GM12878 (cell line): ENCODE data around the gene DHX38. TPM values are rescaled to one million over a fixed set of nuclear protein-coding genes. Genes with fewer than 3 reads are reported as not detected.
A peak's percentile ranks its signal among the peaks of the same experiment; 100 is the strongest.

Source experiments
- ATAC-seq: fragments of 200-7000 bp; cut with Tn5 transposase; 3 replicates; pipeline ENCODE4 v1.9.1; 2020; ENCODE audit warnings: mild to moderate bottlenecking, moderate library complexity
- BruUV-seq: library from RNA; stranded (reverse); fragments of 400-500 nt; replicated peaks from 2 replicates; lab custom pipeline; 2021; lab: Mats Ljungman, UMichigan
- CTCF ChIA-PET: fragments of 300-600 bp; sonication (Branson Sonifier 250); formaldehyde crosslinking; extraction: SDS; loops from one replicate; lab custom pipeline; 2021; ENCODE audit warnings: inconsistent platforms; lab: Yijun Ruan, JAX
- POLR2A ChIA-PET: fragments of 350-600 bp; formaldehyde crosslinking; extraction: SDS; loops from one replicate; lab custom pipeline; 2021; ENCODE audit warnings: inconsistent platforms; lab: Charles Lee
- RAD21 ChIA-PET: fragments of 300-600 bp; sonication (Branson Sonifier 250); formaldehyde crosslinking; loops from one replicate; lab custom pipeline; 2023; ENCODE audit warnings: antibody characterized with exemption; ENCODE audit not compliant: unreplicated experiment; lab: Charles Lee
- SMC1A ChIA-PET: fragments of 300-600 bp; sonication (Branson Sonifier 250); formaldehyde crosslinking; loops from one replicate; lab custom pipeline; 2023; ENCODE audit not compliant: unreplicated experiment, uncharacterized antibody; lab: Charles Lee
- DNase-seq: peaks from one replicate; pipeline ENCODE4 v3.0.0-alpha.2; 2011; ENCODE audit warnings: low read depth, low spot score
- FAIRE-seq: peaks from 3 replicates; lab custom pipeline; 2011; peaks lifted over from hg19 to GRCh38; lab: Jason Lieb, UNC
- H2AFZ ChIP-seq: 2 replicates; pipeline ENCODE4 v1.6.0; 2011; ENCODE audit warnings: low read depth, low read length, control low read depth; ENCODE audit not compliant: control insufficient read depth
- H3K27ac ChIP-seq: 2 replicates; pipeline ENCODE4 v1.5.1; 2011; ENCODE audit warnings: control low read depth; ENCODE audit not compliant: control insufficient read depth, insufficient read depth
- H3K27me3 ChIP-seq, 2 experiments: replicated peaks in 1 of 2; 2 replicates each; pipeline versions ENCODE4 v1.6.0 to v1.6.1; 2011; ENCODE audit warnings: low read length in 1 of 2; ENCODE audit not compliant: control insufficient read depth in 2 of 2, insufficient read depth in 2 of 2
- H3K36me3 ChIP-seq, 2 experiments: 2 replicates each; pipeline ENCODE4 v1.5.1; 2011; ENCODE audit warnings: low read length in 1 of 2; ENCODE audit not compliant: control insufficient read depth in 2 of 2, insufficient read depth in 2 of 2
- H3K4me1 ChIP-seq: 2 replicates; pipeline ENCODE4 v1.6.1; 2011; ENCODE audit warnings: mild to moderate bottlenecking, low read length, moderate library complexity, mixed read lengths; ENCODE audit not compliant: control insufficient read depth, insufficient read depth
- H3K4me2 ChIP-seq: 2 replicates; pipeline ENCODE4 v1.6.0; 2011; ENCODE audit warnings: control low read depth; ENCODE audit not compliant: control insufficient read depth, insufficient read depth
- H3K4me3 ChIP-seq: fragments of 200-600 bp; sonication (generic); 2 replicates; pipeline ENCODE4 v1.5.1; 2016
- H3K79me2 ChIP-seq: 2 replicates; pipeline ENCODE4 v1.6.0; 2011; ENCODE audit warnings: low read length; ENCODE audit not compliant: control insufficient read depth, insufficient read depth
- H3K9ac ChIP-seq: 2 replicates; pipeline ENCODE4 v1.8.0; 2011; ENCODE audit warnings: low read length, control low read depth, mixed read lengths; ENCODE audit not compliant: control insufficient read depth, insufficient read depth
- H3K9me3 ChIP-seq: replicated peaks from 3 replicates; pipeline ENCODE4 v1.5.1; 2011; ENCODE audit warnings: mild to moderate bottlenecking, low read length; ENCODE audit not compliant: control insufficient read depth, insufficient read depth
- H4K20me1 ChIP-seq: 2 replicates; pipeline ENCODE4 v1.6.0; 2011; ENCODE audit not compliant: control insufficient read depth, insufficient read depth
- BHLHE40 ChIP-seq, 2 experiments: fragments of 450-650 bp in 1 of 2; IDR thresholded peaks; 2 replicates each; pipeline ENCODE4 v1.6.1; 2011 to 2017; ENCODE audit warnings: low read depth in 2 of 2, borderline replicate concordance in 1 of 2, improper control_type of control experiment in 1 of 2, low read length in 1 of 2, mild to moderate bottlenecking in 1 of 2
- IKZF1 ChIP-seq: fragments of 450-650 bp; conservative IDR thresholded peaks from 2 replicates; pipeline ENCODE4 v1.6.1; 2017; ENCODE audit warnings: antibody characterized with exemption, mild to moderate bottlenecking
- NR2F1 ChIP-seq: fragments of 450-650 bp; conservative IDR thresholded peaks from 2 replicates; pipeline ENCODE4 v1.6.1; 2017; ENCODE audit warnings: mild to moderate bottlenecking
- RB1 ChIP-seq: fragments of 450-650 bp; formaldehyde crosslinking; IDR thresholded peaks from 2 replicates; pipeline ENCODE4 v1.6.1; 2017; ENCODE audit warnings: mild to moderate bottlenecking, borderline replicate concordance
- SMC3 ChIP-seq: IDR thresholded peaks from 2 replicates; pipeline ENCODE4 v1.6.1; 2011; ENCODE audit warnings: low read length, improper control_type of control experiment, borderline replicate concordance
- SPI1 ChIP-seq: IDR thresholded peaks from 2 replicates; pipeline ENCODE4 v1.6.1; 2011; ENCODE audit warnings: low read depth, mild to moderate bottlenecking, low read length, moderate library complexity, borderline replicate concordance; ENCODE audit not compliant: insufficient read depth
- SRF ChIP-seq, 2 experiments: IDR thresholded peaks; 2 replicates each; pipeline ENCODE4 v1.6.1; 2011; ENCODE audit warnings: low read depth in 2 of 2, low read length in 2 of 2, mild to moderate bottlenecking in 1 of 2, moderate library complexity in 1 of 2
- TCF3 ChIP-seq: IDR thresholded peaks from 2 replicates; pipeline ENCODE4 v1.6.1; 2012; ENCODE audit warnings: low read depth, mild to moderate bottlenecking, low read length, borderline replicate concordance; ENCODE audit not compliant: insufficient read depth
- ZSCAN29 ChIP-seq: fragments of 450-650 bp; IDR thresholded peaks from 2 replicates; pipeline ENCODE4 v1.6.1; 2017; ENCODE audit warnings: mild to moderate bottlenecking, moderate library complexity
- WGBS: methylation state at CpG from one replicate; pipeline ENCODE4 v1.1.6; 2016; ENCODE audit warnings: low lambda C conversion rate; ENCODE audit not compliant: insufficient replicate concordance, insufficient coverage; ENCODE audit errors: missing lambda C conversion rate; 5-methylcytosine and 5-hydroxymethylcytosine counted together
- in situ Hi-C: fragments of 300-500 bp; cut with MboI; formaldehyde crosslinking; loops from 9 replicates; pipeline ENCODE4 v1.14.3; 2018; ENCODE audit warnings: mixed read lengths
- intact Hi-C: fragments of 100-400 bp; cut with micrococcal nuclease; formaldehyde crosslinking; loops from one replicate; pipeline ENCODE4 v1.14.2; 2022; ENCODE audit not compliant: unreplicated experiment
- polyA plus RNA-seq, 11 experiments: library from polyadenylated mRNA; depleted of rRNA in 4 of 11; unstranded in 6 of 11; stranded (reverse) in 5 of 11; fragments of >200 nt; fragmentation: Nextera tagmentation in 4 of 11; fragmentation: Illumina TruSeq in 1 of 11; extraction: Ambion mirVana in 4 of 11; extraction: Trizol in 1 of 11; gene quantifications; 1 replicate in 1 of 11; 2 replicates in 10 of 11; pipeline versions ENCODE4 v1.2.1 to v1.2.3, GENCODE V29; 2011 to 2016; ENCODE audit warnings: inconsistent platforms in 2 of 11, missing spikeins in 2 of 11, low read depth in 1 of 11
- total RNA-seq, 4 experiments: library from RNA; depleted of rRNA in 3 of 4; stranded (reverse); fragments of >200 nt in 3 of 4; fragmentation: Illumina TruSeq in 1 of 4; extraction: Trizol in 1 of 4; gene quantifications; 2 replicates each; pipeline versions ENCODE4 v1.2.1 to v1.2.3, GENCODE V29; 2013 to 2021

The DHX38 gene
- total and polyA plus RNA-seq, 10 of the 15 experiments (the other 5 are each of a cell fraction or from before 2014, with no cell fraction given) = 2.1 to 67.8 (median 43.2) TPM

DNA sequence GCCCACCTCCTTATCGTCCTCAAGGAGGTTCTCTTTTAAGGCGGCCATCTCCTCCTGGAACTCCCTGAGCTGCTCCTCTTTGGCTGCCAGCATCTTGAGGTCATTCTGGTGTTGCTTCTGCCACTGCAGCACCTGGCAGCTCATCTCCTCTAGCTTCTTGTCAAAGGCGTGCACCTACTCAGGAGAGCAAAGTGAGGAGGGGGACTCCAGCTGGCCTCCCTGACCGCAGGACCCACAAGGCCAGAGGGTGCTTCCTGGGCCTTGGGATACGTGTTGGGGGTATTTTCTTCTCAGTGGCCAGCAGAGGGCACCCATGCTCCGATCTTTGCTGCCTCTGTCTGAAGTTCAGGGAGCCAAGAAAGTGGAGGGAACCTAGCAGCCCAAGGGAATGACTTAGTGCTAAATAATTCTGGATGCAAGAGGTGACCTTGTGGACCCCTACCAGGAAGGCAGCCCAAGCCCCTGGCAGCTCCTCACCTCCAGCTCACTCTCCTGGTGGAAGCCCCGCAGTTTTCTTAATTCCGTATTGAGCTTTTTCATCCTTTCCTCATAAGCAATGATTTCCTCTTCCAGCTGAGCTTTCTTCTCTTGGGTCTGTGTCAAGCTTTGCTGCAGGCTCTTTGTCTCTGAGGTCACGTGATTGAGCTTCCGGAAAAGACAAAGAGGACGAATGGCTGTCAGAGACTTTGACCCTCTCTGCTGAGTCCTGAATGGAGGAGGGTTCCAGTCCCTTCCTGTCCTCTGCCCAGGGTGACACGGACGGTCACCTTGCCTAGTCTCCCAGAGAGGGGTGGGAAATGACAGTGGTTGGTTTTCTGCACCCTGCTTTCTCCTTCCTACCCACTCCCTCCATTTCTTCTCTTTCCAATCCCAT, 31.4 kb downstream of the DHX38 start (continued):
- no peak for TF ChIP-seq SRF (IDR thresholded peaks at IDR 0.05; ENCODE audit: low read depth in 2 of 2, low read length in 2 of 2)
- TF ChIP-seq BHLHE40 (IDR thresholded peaks at IDR 0.05; ENCODE audit: borderline replicate concordance in 1 of 2, low read depth in 2 of 2, low read length in 1 of 2) = 0 out of 4 replicates have a peak, but pooled peaks of 1 of the 2 experiments have one; percentile 17
- TF ChIP-seq IKZF1 = peak; percentile 19
- 0 out of 2 replicates have a peak, but pooled peaks have one; percentile 14 for TF ChIP-seq NR2F1
- TF ChIP-seq SMC3 = peak; percentile 83

DNA sequence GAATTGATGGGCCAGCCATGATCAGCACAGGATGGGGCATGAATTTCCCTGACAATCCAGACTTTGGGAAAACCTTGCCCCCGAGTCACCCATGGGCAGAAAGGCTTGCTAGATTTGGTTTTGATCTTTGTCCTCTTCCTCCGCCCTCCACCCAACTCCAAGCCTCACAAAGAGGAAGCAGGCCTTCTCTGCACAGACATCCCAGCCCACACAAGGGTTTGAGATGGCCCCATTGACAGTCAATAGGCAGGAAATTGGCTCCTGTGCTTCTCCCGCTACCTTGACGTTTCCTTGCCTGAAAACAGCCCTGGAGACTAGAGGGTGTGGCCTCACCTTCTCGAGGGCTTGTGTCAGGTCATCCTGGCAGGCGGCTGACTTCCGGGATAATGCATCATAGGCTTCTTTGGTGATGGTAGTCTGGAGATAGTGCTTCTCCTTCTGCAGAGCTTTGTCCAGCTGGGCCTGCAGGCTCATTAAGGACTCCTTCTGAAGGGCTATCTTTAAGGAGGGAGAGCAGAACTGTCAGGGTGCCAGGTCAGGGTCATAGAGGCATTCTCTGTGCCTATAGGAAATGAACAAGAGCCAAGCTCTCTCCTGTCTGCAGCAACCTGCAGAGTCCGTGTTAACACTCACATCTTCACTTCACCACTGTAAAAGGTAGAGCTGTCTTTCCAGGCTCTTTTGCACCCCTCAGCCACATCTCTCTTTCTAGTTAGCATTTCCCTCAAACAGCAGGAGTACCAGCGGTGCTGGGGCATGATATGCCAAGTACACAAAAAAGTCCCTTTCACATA, 32.2 kb downstream of the DHX38 start:
- TF ChIP-seq ZSCAN29 (no peak), RB1 (no peak), SPI1 (peak; percentile 57), TCF3 (no peak)
- H3K4me2 ChIP-seq = no peak overlapping the region
- peak overlapping the region; percentile 9; the same call in 1 of the 2 replicates for H2AFZ ChIP-seq
- no peaks in the 10 kb centered on the region; the same call in 1 of the 2 replicates for H3K4me1 ChIP-seq
- no peaks in the 10 kb centered on the region for H3K79me2 ChIP-seq
- ChIA-PET RAD21 (interaction anchor here (1.0 to 1.6 kb wide), 6 partner anchors 48 to 348 kb away, joined by 3 to 24 read pairs (median 4); no protein-coding TSS in a partner anchor), SMC1A (interaction anchor here (1.0 to 4.9 kb wide), 7 partner anchors 96 to 1753 kb away, joined by 3 to 38 read pairs (median 4); no protein-coding TSS in a partner anchor), CTCF (interaction anchor here (0.8 to 4.5 kb wide), 34 partner anchors 8 to 1752 kb away, joined by 3 to 92 read pairs (median 4); partner anchors contain the start of gene PMFBP1), POLR2A (no interaction called here)
- FAIRE-seq = no peak
- BruUV-seq = no TSS peak
- H3K36me3 ChIP-seq = no peaks in the 10 kb centered on the region
- in situ Hi-C loops = loop anchor here (10.0 kb wide), 1 partner anchor 1829 kb away; no protein-coding TSS in a partner anchor
- no peak for DNase-seq
- ATAC-seq = peak; percentile 54
- H3K9me3 ChIP-seq = no peaks in the 10 kb centered on the region
- no peak overlapping the region for H3K9ac ChIP-seq
- H3K4me3 ChIP-seq = no peak overlapping the region
- no peaks in the 10 kb centered on the region for H4K20me1 ChIP-seq
- intact Hi-C loops = loop anchor here (1.0 to 10.0 kb wide), 4 partner anchors 119 to 1406 kb away; no protein-coding TSS in a partner anchor
- H3K27me3 ChIP-seq = no peaks in the 10 kb centered on the region
- 46% methylated on average over 9 of the region's 9 CpGs for WGBS
- no peak overlapping the region for H3K27ac ChIP-seq
